ENCODE results near the gene P2RY8. TPM values are rescaled to one million over a fixed set of nuclear protein-coding genes. Genes with fewer than 3 reads are reported as not detected.
"Not testable (repeated sequence)": the region's sequence is repeated elsewhere in the genome, so short reads cannot be mapped to it uniquely, and the experiment has no call there.

The P2RY8 gene
- total RNA-seq, 1 donor from 2014 or later = not detected

GRCh38 chrX:1561164-1561563 lies 24.2 kb upstream of the P2RY8 start:
- DNase-seq (ENCODE audit: low spot score) = no peak
- Mint-ChIP-seq H3K4me3 (ENCODE audit: unreplicated experiment) (no peak overlapping the region), H3K9me3 (ENCODE audit: unreplicated experiment) (peaks cover 12% of the 10 kb centered on the region), H3K27ac (ENCODE audit: unreplicated experiment) (no peak overlapping the region), H3K36me3 (ENCODE audit: low read depth, unreplicated experiment) (peaks cover 5% of the 10 kb centered on the region), H3K27me3 (ENCODE audit: unreplicated experiment) (peaks cover 1% of the 10 kb centered on the region), H3K4me1 (ENCODE audit: unreplicated experiment) (no peaks in the 10 kb centered on the region)
- no peak for TF ChIP-seq CTCF (IDR thresholded peaks at IDR 0.05; ENCODE audit: unreplicated experiment)

- peaks cover 3% of the 10 kb centered on the region for H3K27me3 Mint-ChIP-seq (ENCODE audit: unreplicated experiment)
- peaks cover 17% of the 10 kb centered on the region for H3K9me3 Mint-ChIP-seq (ENCODE audit: unreplicated experiment)
- H3K4me3 Mint-ChIP-seq (ENCODE audit: unreplicated experiment) = no peak overlapping the region
- H3K36me3 Mint-ChIP-seq (ENCODE audit: low read depth, unreplicated experiment) = peaks cover 12% of the 10 kb centered on the region
- no peak for DNase-seq (ENCODE audit: low spot score)
- no peak overlapping the region for H3K27ac Mint-ChIP-seq (ENCODE audit: unreplicated experiment)
- TF ChIP-seq CTCF (IDR thresholded peaks at IDR 0.05; ENCODE audit: unreplicated experiment) = no peak
- no peaks in the 10 kb centered on the region for H3K4me1 Mint-ChIP-seq (ENCODE audit: unreplicated experiment)
These were observed 21.9 kb upstream of the P2RY8 start for GRCh38 chrX:1558761-1559468.

GRCh38 chrX:1557442-1557841 lies 20.5 kb upstream of the P2RY8 start:
- not testable (repeated sequence) for H3K27me3 Mint-ChIP-seq (ENCODE audit: unreplicated experiment); H3K27ac Mint-ChIP-seq (ENCODE audit: unreplicated experiment); H3K4me1 Mint-ChIP-seq (ENCODE audit: unreplicated experiment); DNase-seq (ENCODE audit: low spot score)
- H3K4me3 Mint-ChIP-seq (ENCODE audit: unreplicated experiment) = peak overlapping the region; percentile 48
- H3K36me3 Mint-ChIP-seq (ENCODE audit: low read depth, unreplicated experiment) = peaks cover 12% of the 10 kb centered on the region
- H3K9me3 Mint-ChIP-seq (ENCODE audit: unreplicated experiment) = peaks cover 17% of the 10 kb centered on the region

GRCh38 chrX:1555370-1555769 lies 18.4 kb upstream of the P2RY8 start:
- Mint-ChIP-seq H3K4me1 (ENCODE audit: unreplicated experiment) (no peaks in the 10 kb centered on the region), H3K4me3 (ENCODE audit: unreplicated experiment) (no peak overlapping the region), H3K9me3 (ENCODE audit: unreplicated experiment) (peaks cover 17% of the 10 kb centered on the region), H3K27ac (ENCODE audit: unreplicated experiment) (no peak overlapping the region), H3K36me3 (ENCODE audit: low read depth, unreplicated experiment) (peaks cover 12% of the 10 kb centered on the region), H3K27me3 (ENCODE audit: unreplicated experiment) (peaks cover 4% of the 10 kb centered on the region)
- no peak for TF ChIP-seq CTCF (IDR thresholded peaks at IDR 0.05; ENCODE audit: unreplicated experiment)
- no peak for DNase-seq (ENCODE audit: low spot score)

- Mint-ChIP-seq H3K27ac (ENCODE audit: unreplicated experiment) (no peak overlapping the region), H3K4me3 (ENCODE audit: unreplicated experiment) (no peak overlapping the region), H3K9me3 (ENCODE audit: unreplicated experiment) (peaks cover 21% of the 10 kb centered on the region), H3K27me3 (ENCODE audit: unreplicated experiment) (peaks cover 4% of the 10 kb centered on the region), H3K4me1 (ENCODE audit: unreplicated experiment) (no peaks in the 10 kb centered on the region), H3K36me3 (ENCODE audit: low read depth, unreplicated experiment) (peaks cover 12% of the 10 kb centered on the region)
- no peak for TF ChIP-seq CTCF (IDR thresholded peaks at IDR 0.05; ENCODE audit: unreplicated experiment)
- no peak for DNase-seq (ENCODE audit: low spot score)
These were observed 17.7 kb upstream of the P2RY8 start for GRCh38 chrX:1554469-1555210.
